ENCODE measurements around the gene TRIM58.
A peak's percentile ranks its signal among the peaks of the same experiment; 100 is the strongest.

TRIM58 gene

GRCh38 chr1:247905910-247906503 lies 49.0 kb downstream of the TRIM58 start:
- no peak for TF ChIP-seq CTCF (IDR thresholded peaks at IDR 0.05; ENCODE audit: low read depth, low read length)
- DNase-seq (ENCODE audit: low read depth in 2 of 2), result no peak

GRCh38 chr1:247906504-247907047 lies 49.6 kb downstream of the TRIM58 start:
- TF ChIP-seq CTCF (IDR thresholded peaks at IDR 0.05; ENCODE audit: low read depth, low read length), result no peak
- peak; percentile 30 to 85 for DNase-seq (ENCODE audit: low read depth in 2 of 2)
- H3K4me3 ChIP-seq (replicated peaks in 1 of 2; ENCODE audit: low read depth in 2 of 2, low read length in 2 of 2), result peak overlapping the region in 1 of 2 donors; percentile 33

More at GRCh38 chr1:247905910-247906503, 49.0 kb downstream of the TRIM58 start:
- no peak overlapping the region for H3K4me3 ChIP-seq (replicated peaks in 1 of 2; ENCODE audit: low read depth in 2 of 2, low read length in 2 of 2)

- TF ChIP-seq CTCF (IDR thresholded peaks at IDR 0.05; ENCODE audit: low read depth, low read length), result no peak
- DNase-seq (ENCODE audit: low read depth in 2 of 2), result no peak
- no peak overlapping the region for H3K4me3 ChIP-seq (replicated peaks in 1 of 2; ENCODE audit: low read depth in 2 of 2, low read length in 2 of 2)
These were observed 51.8 kb downstream of the TRIM58 start for GRCh38 chr1:247908766-247909165.

GRCh38 chr1:247913786-247914185 lies 56.8 kb downstream of the TRIM58 start:
- no peak overlapping the region for H3K4me3 ChIP-seq (replicated peaks in 1 of 2; ENCODE audit: low read depth in 2 of 2, low read length in 2 of 2)
- TF ChIP-seq CTCF (IDR thresholded peaks at IDR 0.05; ENCODE audit: low read depth, low read length), result no peak
- no peak for DNase-seq (ENCODE audit: low read depth in 2 of 2)

- no peak for TF ChIP-seq CTCF (IDR thresholded peaks at IDR 0.05; ENCODE audit: low read depth, low read length)
- no peak overlapping the region for H3K4me3 ChIP-seq (replicated peaks in 1 of 2; ENCODE audit: low read depth in 2 of 2, low read length in 2 of 2)
- peak in 1 of 2 donors; percentile 28 for DNase-seq (ENCODE audit: low read depth in 2 of 2)
These were observed 58.1 kb downstream of the TRIM58 start for GRCh38 chr1:247914941-247915662.

GRCh38 chr1:247919952-247920351 lies 63.0 kb downstream of the TRIM58 start, which contains the start of gene OR2T8:
TSS of gene OR2T8 (plus strand) at chr1:247920252. CDS start at chr1:247921018, 766 bp downstream.
- no peak for TF ChIP-seq CTCF (IDR thresholded peaks at IDR 0.05; ENCODE audit: low read depth, low read length)
- DNase-seq (ENCODE audit: low read depth in 2 of 2), result no peak
- H3K4me3 ChIP-seq (replicated peaks in 1 of 2; ENCODE audit: low read depth in 2 of 2, low read length in 2 of 2), result no peak within 1 kb of the TSS

Data from cardiac fibroblast (primary cell).